NB4 (cell line): ENCODE data around the gene PTGER1.

Experiments used
- CTCF ChIP-seq: IDR thresholded peaks from one replicate; pipeline ENCODE4 v1.5.1; 2012; ENCODE audit warnings: low read depth, low read length
- MAX ChIP-seq: IDR thresholded peaks from 2 replicates; pipeline ENCODE4 v1.6.1; 2011; ENCODE audit warnings: low read depth, low read length
- MYC ChIP-seq: IDR thresholded peaks from 2 replicates; pipeline ENCODE4 v1.6.1; 2011; ENCODE audit warnings: low read depth, low read length
- POLR2A ChIP-seq: IDR thresholded peaks from 2 replicates; pipeline ENCODE4 v1.6.1; 2011; ENCODE audit warnings: mild to moderate bottlenecking; ENCODE audit not compliant: insufficient read length; ENCODE audit errors: extremely low read depth

- TF ChIP-seq CTCF, result no peak
- no peak for TF ChIP-seq POLR2A
- no peak for TF ChIP-seq MYC
- no peak for TF ChIP-seq MAX
These were observed 1.8 kb downstream of the PTGER1 start for GRCh38 chr19:14473073-14473977.
